Measurements from ENCODE around the gene GTPBP10.
"Not testable (repeated sequence)": the region's sequence is repeated elsewhere in the genome, so short reads cannot be mapped to it uniquely, and the experiment has no call there.

The GTPBP10 gene, protein sequence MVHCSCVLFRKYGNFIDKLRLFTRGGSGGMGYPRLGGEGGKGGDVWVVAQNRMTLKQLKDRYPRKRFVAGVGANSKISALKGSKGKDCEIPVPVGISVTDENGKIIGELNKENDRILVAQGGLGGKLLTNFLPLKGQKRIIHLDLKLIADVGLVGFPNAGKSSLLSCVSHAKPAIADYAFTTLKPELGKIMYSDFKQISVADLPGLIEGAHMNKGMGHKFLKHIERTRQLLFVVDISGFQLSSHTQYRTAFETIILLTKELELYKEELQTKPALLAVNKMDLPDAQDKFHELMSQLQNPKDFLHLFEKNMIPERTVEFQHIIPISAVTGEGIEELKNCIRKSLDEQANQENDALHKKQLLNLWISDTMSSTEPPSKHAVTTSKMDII

DNA sequence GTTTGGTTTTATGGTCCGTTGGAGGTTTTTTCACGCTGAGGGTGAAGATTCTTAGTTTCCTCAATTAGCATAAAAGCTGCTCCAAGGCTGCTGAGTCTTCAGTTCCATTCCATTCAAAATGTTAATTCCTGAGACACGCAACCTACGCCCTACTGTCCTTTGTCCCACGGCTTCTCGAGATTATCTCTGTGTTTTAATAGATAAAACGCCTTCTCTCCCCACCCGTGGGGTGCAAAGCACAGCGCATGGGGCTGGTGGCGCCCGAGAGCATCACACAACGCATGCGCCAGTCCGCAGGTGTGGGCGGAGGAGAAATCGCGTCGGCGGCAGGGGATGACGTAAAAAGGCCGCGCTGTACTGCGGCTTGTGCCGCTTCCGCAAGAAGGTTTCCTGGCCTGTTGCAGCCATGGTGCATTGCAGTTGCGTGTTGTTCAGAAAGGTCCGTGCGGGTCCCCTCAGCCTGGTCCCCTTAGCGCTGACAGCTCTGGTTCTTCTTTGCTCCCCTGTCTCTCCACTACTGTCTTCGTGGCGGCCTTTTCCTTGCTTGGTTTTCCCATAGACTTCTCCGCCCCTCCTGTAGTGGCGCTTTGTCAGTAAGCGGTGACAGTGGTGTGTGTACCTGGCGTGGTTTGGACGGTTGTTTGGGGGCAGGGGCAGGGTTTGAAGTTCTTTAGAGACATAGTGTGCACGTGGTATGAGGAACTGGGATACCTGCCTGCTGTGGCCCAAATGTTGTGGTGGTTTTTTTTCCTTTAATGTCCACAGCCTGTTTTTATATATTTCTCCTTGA is at the start of gene GTPBP10:
Gene GTPBP10, plus strand, starts transcription at position 381 of the 790 bp plus-strand sequence. Its CDS starts 26 bp downstream, at position 407.
- peak; percentile 16 to 94 (median 87) for DNase-seq

DNA sequence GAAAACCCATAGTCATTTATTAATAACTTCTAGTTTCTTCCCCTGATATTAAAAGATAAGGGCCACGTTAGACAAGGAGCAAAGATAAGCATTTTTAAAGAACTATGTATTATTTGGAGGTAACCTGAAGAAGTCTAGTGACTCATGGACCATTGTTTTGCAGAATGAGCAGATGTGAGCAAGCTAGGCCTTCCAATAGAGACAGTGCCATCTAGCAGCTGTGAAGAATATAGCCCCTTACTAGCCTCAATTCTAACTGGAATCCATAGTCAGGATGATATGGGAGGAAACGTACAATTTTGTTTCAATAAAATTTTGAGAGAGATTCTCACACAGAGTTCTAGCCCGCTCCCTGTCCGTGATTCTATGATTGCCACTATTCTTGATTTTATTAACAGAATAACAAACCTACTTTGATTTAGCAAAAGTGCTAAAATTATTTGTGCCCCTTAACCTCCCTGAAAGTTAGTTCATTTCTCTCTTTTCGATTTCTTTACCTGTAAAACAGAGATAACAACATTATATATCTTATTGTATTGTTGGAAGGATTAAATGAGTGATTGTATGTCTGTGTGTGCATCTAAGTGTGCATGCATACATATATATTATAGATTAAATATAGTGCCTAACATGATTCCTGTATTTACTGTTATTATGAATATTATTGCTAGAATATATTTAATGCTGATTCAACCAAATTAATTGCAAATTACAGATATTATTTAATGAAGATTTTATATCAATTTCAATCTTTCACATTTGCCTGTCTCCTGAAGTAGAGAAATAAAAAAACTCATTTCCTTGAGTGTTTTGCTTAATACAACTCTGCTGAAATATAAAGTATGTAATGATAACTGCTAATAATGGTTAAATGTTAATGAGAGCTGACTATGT is 48.1 kb upstream of the GTPBP10 start:
- DNase-seq, result no peak

DNA sequence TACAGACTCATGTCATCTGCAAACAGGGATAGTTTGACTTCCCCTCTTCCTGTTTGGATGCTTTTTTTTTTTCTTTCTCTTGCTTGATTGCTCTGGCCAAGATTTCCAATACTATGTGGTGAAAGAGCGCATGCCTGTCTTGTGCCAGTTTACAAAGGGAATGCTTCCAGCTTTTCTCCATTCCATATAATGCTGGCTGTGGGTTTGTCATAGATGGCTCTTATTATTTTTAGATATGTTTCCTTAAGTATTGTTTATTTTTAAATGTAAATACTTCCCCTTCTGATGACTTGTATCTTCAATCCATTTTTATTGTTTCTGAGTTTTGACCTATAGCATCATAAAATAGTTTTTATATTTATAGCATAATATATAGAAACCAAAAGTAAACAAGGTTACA is 43.3 kb upstream of the GTPBP10 start:
- no peak for DNase-seq

DNA sequence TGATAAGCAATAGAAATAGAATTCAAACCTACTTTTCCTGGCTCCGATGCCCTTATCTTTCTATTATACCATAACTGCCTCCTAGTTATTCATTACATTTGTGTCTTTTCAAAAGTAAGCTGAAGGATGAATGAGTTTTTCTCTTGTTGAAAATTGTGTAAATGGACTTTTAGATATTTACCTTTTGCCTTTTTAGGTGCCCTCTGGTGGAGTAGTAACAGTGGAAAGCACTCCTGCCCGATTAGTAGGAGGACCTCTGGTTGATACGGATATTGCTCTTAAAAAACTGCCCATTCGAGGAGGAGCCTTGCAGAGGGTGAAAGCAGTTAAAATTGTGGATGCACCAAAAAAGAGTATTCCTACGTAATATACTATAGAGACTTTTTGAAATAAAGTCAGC is 36.6 kb upstream of the GTPBP10 start:
- no peak for DNase-seq

DNA sequence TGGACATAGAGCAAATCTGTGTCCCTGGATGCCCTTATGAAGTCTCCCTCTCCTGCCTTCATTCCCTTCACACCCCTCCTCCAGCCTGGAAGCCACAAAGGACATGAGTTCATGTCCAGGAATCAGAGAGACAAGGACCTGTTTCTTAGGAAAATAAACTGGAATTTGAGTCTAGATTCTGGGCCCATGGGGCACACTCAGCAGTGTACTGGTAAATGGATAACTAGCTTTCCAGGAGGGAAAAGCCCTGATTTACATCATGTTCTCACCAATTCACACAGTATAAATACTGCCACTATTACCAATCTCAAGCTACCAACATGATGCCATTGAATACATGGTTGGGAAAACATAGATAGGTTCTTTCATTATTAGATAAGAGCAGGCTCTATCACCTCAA is 35.3 kb upstream of the GTPBP10 start:
- DNase-seq, result no peak

DNA sequence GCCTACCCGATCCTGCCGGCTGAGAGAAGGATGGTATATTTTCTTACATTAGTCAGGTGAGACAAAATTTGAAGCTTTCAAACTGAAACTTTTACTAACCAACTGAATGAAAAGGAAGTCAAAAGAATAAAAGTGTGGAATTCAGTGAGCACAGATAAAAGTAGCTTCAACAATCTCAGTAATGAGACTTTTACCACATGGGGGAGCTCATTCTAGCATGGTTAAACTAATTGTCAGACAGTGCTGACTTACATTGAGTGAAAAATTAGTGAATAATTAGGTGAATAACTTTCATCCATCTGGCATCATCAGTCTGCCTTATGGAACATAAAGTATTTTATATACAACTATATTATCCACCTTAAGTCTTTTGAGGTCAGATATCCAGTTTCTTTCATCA is 33.8 kb upstream of the GTPBP10 start:
- no peak for DNase-seq

DNA sequence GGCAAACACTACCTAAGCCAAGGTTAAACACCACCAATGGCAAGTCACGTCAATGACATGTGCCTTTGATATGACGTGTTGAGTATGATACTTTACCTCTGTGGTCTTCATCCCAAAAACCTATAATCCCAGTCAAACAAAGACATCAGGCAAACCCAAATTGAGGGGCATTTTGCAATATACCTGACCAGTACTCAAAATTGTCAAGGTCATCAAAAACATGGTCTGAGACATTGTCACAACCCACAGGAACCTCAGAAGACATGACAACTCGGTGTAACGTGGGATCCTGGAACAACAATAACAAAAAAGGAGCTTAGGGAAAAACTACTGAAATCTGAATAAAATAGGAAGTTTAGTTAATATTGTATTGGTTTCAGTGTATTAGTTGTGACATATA is 32.6 kb upstream of the GTPBP10 start:
- DNase-seq, result no peak

DNA sequence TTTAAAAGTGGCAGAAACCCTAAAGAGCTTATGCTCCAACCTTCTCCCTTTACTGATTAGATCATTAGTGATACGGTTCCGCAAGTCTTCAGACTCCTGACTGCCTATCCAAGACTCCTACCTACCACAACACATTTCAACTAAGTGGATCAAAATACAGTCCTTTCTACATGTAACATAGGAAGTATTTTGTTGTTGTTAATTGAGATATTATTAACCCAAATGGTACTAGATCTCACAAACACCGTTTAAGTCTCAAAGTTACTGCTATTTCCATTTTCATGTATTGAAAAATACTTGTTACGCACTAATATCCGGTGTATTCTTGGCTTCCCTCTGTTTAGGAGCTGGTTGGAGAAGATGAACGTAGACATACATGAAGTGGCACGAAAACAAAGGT is 26.5 kb upstream of the GTPBP10 start:
- no peak for DNase-seq

DNA sequence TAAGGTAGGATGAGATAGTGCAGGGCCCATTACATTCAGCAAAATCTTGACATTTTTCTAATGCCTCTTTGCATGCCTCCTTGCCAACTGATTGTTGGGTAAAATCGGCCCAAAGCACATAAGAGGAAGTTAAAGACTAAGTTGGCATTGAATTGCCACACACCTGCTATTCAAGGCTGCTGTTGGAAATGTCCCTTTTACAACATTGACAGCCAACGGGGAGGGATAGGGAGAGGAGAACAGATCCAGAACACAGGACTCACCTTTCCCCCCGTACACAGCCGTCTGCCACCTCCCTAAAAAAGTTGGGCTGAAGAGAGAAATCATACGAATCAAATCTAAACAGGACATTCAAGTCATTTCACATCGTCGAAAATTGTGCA is 26.1 kb upstream of the GTPBP10 start:
- no peak for DNase-seq

DNA sequence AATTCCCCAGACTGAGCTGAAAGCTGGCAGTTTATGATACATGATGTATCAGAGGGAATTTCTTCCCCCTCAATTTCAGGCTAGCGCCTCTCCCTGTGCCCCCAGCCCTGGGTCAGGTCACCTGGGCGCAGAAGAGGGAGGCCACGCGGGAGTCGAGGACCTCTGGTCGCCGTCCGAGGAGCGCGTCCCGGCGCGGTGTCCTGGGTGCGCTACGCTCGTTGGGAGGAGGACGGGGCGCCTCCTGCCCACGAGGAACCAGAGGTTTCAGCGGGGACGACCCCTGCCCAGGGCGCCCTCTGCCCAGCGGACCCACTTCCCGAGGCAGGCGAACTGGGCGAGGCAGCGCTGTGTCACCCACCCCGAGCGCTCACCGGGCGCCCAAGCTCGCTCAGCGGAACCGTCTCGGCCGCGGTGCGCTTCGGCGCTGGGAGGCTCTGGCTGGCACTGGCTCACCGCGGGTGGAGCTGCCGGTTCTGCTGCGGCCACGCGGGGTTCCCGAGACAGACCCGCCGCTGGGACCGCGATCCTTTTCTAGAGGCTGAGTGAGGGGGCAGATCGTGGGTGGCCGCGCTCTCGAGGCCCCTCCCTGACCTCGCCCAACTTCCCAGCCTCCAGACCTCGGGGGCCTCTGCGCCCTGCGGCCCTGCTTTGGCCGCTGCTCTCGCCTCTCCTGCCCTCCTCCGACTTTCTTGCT is 25.6 kb upstream of the GTPBP10 start, which contains the start of gene FAM237B:
Gene FAM237B, minus strand, starts transcription at position 504 of the 694 bp plus-strand sequence. CDS start 1,556 bp downstream, outside the sequence.
- DNase-seq, result peak in 2 of 56 donors; percentile 4 to 14

DNA sequence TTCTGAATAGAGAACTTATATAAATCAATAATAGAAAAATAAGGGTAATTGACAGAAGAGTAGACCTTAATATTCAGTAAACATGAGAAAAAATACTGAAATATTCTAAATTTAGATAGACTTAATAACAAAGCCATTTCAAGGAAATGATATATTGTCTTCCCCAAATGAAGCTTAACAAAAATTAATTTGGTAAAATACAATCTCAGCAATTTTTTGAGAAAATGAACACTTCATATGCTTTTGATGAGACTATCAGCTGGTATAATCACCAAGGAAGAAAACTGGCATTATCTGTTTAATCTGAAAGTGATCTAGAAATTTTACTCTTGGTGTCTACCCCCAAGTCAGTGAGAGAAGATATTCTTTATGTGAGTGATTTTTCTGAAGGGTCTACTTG is 23.7 kb upstream of the GTPBP10 start:
- no peak for DNase-seq

DNA sequence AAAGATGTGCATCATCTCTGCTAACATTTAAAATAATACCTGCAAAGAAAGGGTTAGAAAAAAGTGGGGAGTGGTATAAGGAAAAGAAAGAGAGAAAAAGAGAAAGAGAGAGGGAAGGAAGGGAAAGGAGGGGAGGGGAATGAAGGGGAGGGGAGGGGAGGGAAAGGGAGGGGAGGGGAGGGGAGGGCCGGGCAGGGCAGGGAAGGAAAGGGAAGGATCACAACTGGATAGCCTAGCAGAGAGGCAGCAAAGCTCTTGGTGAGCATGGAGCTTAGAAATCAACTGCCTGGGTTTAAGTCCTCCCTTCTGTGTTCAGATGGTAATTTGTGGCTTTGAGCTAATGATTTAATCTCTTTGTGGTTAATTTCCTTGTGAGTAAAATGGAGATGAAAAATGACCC is 20.0 kb upstream of the GTPBP10 start:
- DNase-seq, result no peak

DNA sequence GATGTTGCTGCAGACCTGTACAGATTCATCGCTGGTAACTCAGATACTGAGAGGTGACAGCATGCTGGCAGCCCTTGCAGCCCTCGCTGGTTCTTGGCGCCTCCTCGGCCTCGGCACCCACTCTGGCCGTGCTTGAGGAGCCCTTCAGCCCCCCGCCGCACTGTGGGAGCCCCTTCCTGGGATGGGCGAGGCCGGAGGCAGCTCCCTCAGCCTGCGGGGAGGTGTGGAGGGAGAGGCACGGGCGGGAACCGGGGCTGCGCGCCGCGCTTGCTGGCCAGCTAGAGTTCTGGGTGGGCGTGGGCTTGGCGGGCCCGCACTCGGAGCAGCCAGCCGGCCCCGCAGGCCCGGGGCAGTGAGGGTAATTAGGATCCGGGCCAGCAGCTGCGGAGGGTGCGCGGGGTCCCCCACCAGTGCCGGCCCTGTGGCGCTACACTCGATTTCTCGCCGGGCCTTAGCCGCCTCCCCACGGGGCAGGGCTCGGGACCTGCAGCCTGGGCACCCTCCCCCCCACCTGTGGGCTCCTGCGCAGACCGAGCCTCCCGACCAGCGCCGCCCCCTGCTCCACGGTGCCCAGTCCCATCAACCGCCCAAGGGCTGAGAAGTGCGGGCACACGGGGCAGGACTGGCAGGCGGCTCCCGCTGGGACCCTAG is 12.2 kb upstream of the GTPBP10 start:
- no peak for DNase-seq

DNA sequence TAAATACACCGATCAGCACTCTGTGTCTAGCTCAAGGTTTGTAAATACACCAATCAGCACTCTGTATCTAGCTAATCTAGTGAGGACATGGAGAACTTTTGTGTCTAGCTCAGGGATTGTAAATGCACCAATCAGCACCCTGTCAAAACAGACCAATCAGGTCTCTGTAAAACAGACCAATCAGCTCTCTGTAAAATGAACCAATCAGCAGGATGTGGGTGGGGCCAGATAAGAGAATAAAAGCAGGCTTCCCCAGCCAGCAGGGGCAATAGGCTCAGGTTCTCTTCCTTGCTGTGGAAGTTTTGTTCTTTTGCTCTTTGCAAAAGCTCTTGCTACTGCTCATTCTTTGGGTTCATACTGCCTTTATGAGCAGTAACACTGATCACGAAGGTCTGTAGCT is 11.6 kb upstream of the GTPBP10 start:
- not testable (repeated sequence) for DNase-seq

DNA sequence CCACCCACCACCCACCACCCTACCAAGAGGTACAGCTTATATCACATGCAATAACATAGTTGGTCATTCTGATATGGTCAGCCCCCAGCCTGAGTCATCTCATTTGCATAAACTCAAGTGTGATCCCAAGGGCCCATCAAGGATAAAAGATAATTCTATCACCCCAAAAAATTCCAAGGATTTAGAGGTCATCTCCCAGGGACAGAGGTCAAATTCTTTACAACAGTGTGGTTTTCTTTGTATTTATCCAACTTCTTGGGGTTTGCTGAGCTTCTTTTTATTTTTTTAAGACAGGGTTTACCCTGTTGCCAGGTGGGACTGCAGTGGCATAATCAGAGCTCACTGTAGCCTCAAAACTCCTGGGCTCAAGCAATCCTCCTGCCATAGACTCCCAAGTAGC is 9.4 kb upstream of the GTPBP10 start:
- no peak for DNase-seq

DNA sequence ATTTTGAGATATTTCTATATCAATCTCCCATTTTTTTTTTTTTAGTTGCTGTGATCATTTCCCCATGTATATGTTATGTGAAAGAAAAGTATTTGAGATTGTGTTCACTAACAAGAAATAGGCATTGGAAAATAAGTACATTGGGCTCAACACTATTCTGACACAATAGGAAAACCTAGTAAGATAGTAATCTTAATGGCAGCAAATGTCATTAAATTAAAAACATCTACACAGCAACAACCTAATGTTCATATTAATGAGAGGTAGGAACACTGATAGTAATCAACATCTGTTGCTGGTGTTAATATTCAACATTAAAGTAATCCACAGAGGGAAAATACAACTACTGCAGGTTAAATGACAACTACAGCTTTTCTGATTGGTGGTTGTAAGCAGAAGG is 1.5 kb upstream of the GTPBP10 start:
- no peak for DNase-seq

DNA sequence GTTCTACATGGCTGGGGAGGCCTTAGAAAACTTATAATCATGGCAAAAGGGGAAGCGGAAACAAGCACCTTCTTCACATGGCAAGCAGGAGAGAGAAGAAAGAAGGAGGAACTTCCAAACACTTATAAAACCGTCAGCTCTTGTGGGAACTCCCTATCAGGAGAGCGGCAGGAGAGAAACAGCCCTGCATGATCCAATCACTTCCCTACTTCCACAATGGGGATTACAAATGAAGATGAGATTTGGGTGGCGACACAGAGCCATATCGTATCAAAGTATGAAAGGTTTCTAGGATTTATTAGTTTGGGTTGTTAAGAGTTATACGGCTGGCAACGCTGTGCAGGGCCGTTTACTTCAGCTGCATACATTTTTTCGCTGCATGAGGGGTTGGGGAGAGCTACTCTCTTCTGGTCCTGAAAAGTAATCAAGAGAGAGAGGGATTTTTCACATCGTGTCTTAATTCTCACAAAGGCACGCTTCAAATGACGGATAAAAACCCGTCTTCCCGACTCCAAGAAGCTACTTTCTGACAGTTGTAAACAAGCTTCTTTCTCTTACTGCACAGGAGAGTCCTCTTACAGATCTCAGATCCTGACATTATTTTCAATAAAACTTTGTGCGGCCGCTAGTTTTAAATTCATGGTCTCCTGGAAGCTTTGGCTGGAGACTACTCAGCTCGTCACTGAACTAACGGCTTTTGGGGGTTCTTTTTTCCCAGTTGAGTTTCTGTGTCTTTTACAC is 751 bp upstream of the GTPBP10 start:
- peak in 12 of 56 donors; percentile 9 to 67 (median 26) for DNase-seq

DNA sequence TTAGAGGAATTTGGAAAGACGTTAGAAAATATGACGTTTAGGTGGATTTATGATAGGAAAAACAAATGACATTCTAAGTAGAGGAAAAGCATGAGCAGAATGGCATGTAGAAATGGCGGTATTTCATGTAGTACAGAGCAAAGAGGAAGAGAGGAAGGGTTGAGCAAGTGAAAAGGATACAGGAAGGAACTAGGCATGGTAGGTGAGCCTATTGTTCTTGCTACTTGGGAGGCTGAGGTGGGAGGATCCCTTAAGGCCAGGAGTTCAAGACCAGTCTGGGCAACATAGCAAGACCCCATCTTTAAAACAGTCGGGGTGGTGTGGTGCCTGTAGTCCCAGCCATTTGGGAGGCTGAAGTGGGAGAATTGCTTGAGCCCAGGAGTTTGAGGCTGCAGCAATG is 1.2 kb downstream of the GTPBP10 start:
- no peak for DNase-seq

DNA sequence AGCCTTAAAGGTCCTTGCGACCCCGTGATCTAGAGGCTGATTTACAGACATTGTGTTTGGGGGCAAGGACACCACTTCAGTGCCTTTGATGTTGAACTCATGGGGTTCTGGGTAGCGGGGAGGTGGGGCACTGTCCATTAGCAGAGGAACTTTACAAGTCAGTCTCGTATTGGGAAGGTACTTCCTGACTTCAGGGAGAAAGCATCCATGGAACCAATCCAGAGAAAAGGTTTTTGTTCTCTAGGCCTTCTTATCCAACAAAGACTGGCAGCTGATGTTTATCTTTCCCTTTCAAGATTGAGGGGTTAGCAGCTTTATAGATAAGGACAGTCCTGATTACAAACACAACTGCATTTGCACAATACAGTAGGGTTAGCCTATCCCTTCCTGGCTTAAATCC is 2.8 kb downstream of the GTPBP10 start:
- DNase-seq, result no peak

DNA sequence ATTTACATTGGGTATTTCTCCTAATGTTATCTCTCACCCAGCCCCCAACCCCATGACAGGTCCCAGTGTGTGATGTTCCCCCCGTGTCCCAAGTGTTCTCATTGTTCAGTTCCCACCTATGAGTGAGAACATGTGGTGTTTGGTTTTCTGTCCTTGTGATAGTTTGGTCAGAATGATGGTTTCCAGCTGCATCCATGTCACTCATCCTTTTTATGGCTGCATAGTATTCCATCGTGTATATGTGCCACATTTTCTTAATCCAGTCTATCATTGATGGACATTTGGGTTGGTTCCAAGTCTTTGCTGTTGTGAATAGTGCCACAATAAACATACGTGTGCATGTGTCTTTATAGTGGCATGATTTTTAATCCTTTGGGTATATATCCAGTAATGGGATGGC is 3.5 kb downstream of the GTPBP10 start:
- DNase-seq, result not testable (repeated sequence)

Data from nucleus accumbens (tissue), 56 donors.